GM18502 (cell line): ENCODE data around the gene MPP3.

Experiments used
- ATAC-seq: cut with Tn5 transposase; IDR thresholded peaks from one replicate; pipeline ENCODE4 v1.9.1; 2021; ENCODE audit warnings: mild to moderate bottlenecking; ENCODE audit not compliant: unreplicated experiment, poor library complexity

The MPP3 gene

GRCh38 chr17:43839670-43840108 is 6.7 kb upstream of the MPP3 start:
- no peak for ATAC-seq

- no peak for ATAC-seq
Observed at GRCh38 chr17:43834106-43834505, 1.2 kb upstream of the MPP3 start.

GRCh38 chr17:43832168-43832975 is 574 bp downstream of the MPP3 start:
- no peak for ATAC-seq

GRCh38 chr17:43831633-43832032 is 1.3 kb downstream of the MPP3 start:
- ATAC-seq: no peak

GRCh38 chr17:43830510-43831140 is 2.3 kb downstream of the MPP3 start:
- ATAC-seq: no peak

GRCh38 chr17:43829738-43830137 is 3.2 kb downstream of the MPP3 start:
- ATAC-seq: no peak

GRCh38 chr17:43827596-43827995 is 5.3 kb downstream of the MPP3 start:
- ATAC-seq: no peak

GRCh38 chr17:43826206-43826605 is 6.7 kb downstream of the MPP3 start:
- ATAC-seq: no peak

- no peak for ATAC-seq
Observed at GRCh38 chr17:43825567-43825966, 7.4 kb downstream of the MPP3 start.

- no peak for ATAC-seq
Observed at GRCh38 chr17:43823350-43824084, 9.4 kb downstream of the MPP3 start.

- ATAC-seq: no peak
Observed at GRCh38 chr17:43822570-43823190, 10.3 kb downstream of the MPP3 start.

- no peak for ATAC-seq
Observed at GRCh38 chr17:43820759-43821158, 12.2 kb downstream of the MPP3 start.

- ATAC-seq: no peak
Observed at GRCh38 chr17:43818966-43819365, 14.0 kb downstream of the MPP3 start.

GRCh38 chr17:43817826-43818225 is 15.1 kb downstream of the MPP3 start:
- ATAC-seq: no peak

GRCh38 chr17:43816336-43817320 is 16.3 kb downstream of the MPP3 start:
- ATAC-seq: no peak

- no peak for ATAC-seq
Observed at GRCh38 chr17:43814714-43815113, 18.2 kb downstream of the MPP3 start.

GRCh38 chr17:43814026-43814425 is 18.9 kb downstream of the MPP3 start:
- no peak for ATAC-seq

GRCh38 chr17:43813386-43813785 is 19.6 kb downstream of the MPP3 start:
- ATAC-seq: no peak

- no peak for ATAC-seq
Observed at GRCh38 chr17:43812396-43813265, 20.3 kb downstream of the MPP3 start.
